Lower leg skin (tissue), 3 donors: ENCODE results near the gene SCUBE3.

ENCODE experiments used
- POLR2A ChIP-seq, 2 donors: fragments of 450-650 bp; IDR thresholded peaks; one replicate each; pipeline ENCODE4 v1.6.1; 2016 to 2017; ENCODE audit warnings: antibody characterized with exemption in 2 of 2, mild to moderate bottlenecking in 1 of 2, moderate library complexity in 1 of 2
- TF ChIP-seq, protein P1 (sequence below), 3 donors: fragments of 450-650 bp; IDR thresholded peaks; one replicate each; pipeline ENCODE4 v1.5.1; 2016; ENCODE audit warnings: antibody characterized with exemption in 3 of 3, mild to moderate bottlenecking in 3 of 3, moderate library complexity in 2 of 3

DNA sequence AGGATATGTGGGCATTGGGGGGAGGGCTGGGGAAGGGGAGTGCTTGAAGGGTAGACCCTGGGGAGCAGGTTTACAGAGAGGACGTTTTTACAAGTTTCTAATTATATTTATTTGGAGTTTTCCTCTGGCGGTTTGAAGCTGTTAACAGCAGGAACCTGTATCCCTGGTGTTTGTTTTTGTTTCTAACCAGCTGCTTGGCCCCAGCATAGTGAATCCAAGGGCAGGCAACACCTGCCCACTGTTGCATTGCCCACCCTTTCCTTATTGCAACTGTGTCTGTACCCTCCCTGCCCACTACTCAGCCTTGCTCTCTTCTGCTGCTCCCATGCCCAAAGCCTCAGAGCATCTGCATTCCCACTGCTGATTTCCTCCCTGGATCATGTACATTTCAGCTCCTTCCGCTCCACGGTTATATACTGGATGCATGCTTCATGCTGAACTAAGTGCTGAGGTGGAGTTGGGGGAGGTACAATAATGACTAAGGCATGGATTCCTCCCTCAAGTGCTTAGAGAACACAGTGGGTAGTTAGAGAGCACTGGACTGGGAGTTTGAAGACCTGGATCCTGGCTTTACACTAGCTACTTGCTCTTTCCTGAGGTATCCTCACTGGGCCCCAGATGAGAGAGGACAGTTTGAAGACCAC lies 6.0 kb downstream of the SCUBE3 start:
- TF ChIP-seq, protein P1, sequence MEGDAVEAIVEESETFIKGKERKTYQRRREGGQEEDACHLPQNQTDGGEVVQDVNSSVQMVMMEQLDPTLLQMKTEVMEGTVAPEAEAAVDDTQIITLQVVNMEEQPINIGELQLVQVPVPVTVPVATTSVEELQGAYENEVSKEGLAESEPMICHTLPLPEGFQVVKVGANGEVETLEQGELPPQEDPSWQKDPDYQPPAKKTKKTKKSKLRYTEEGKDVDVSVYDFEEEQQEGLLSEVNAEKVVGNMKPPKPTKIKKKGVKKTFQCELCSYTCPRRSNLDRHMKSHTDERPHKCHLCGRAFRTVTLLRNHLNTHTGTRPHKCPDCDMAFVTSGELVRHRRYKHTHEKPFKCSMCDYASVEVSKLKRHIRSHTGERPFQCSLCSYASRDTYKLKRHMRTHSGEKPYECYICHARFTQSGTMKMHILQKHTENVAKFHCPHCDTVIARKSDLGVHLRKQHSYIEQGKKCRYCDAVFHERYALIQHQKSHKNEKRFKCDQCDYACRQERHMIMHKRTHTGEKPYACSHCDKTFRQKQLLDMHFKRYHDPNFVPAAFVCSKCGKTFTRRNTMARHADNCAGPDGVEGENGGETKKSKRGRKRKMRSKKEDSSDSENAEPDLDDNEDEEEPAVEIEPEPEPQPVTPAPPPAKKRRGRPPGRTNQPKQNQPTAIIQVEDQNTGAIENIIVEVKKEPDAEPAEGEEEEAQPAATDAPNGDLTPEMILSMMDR (IDR thresholded peaks at IDR 0.05), result no peak
- no peak for TF ChIP-seq POLR2A (IDR thresholded peaks at IDR 0.05)
